GM23338 (cell line): Measurements from ENCODE around the gene DCST2.

Experiments used
- POLR2AphosphoS5 ChIP-seq: IDR thresholded peaks from 2 replicates; pipeline ENCODE4 v1.6.1; 2016; ENCODE audit warnings: antibody characterized with exemption, low read depth
- TF ChIP-seq, protein P1 (sequence below), 2 experiments: fragments of 200-600 bp in 1 of 2; sonication (generic) in 1 of 2; conservative IDR thresholded peaks; 2 replicates each; pipeline versions ENCODE4 v1.5.1 to v1.6.1; 2016 to 2017; ENCODE audit warnings: antibody characterized with exemption in 2 of 2, low read depth in 2 of 2, mild to moderate bottlenecking in 2 of 2, moderate library complexity in 1 of 2
- TF ChIP-seq, protein P2 (sequence below): IDR thresholded peaks from one replicate; pipeline ENCODE4 v1.6.1; 2018; ENCODE audit warnings: antibody characterized with exemption; ENCODE audit not compliant: unreplicated experiment

DNA sequence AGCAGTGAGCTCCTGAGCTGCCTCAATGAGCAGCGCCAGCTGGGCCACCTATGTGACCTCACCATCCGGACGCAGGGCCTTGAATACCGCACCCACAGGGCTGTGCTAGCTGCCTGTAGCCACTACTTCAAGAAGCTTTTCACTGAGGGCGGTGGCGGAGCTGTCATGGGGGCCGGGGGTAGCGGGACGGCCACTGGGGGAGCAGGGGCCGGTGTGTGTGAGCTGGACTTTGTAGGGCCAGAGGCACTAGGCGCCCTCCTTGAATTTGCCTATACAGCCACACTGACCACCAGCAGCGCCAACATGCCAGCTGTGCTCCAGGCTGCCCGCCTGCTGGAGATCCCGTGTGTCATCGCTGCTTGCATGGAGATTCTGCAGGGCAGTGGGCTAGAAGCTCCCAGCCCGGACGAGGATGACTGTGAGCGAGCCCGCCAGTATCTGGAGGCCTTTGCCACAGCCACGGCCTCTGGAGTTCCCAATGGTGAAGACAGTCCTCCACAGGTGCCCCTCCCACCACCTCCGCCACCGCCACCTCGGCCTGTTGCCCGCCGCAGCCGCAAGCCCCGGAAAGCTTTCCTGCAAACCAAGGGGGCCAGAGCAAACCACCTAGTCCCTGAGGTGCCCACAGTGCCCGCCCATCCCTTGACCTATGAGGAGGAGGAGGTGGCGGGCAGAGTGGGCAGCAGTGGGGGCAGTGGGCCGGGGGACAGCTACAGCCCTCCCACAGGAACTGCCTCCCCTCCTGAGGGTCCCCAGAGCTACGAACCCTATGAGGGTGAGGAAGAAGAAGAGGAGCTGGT, 18.7 kb downstream of the DCST2 start:
- TF ChIP-seq, protein P1, sequence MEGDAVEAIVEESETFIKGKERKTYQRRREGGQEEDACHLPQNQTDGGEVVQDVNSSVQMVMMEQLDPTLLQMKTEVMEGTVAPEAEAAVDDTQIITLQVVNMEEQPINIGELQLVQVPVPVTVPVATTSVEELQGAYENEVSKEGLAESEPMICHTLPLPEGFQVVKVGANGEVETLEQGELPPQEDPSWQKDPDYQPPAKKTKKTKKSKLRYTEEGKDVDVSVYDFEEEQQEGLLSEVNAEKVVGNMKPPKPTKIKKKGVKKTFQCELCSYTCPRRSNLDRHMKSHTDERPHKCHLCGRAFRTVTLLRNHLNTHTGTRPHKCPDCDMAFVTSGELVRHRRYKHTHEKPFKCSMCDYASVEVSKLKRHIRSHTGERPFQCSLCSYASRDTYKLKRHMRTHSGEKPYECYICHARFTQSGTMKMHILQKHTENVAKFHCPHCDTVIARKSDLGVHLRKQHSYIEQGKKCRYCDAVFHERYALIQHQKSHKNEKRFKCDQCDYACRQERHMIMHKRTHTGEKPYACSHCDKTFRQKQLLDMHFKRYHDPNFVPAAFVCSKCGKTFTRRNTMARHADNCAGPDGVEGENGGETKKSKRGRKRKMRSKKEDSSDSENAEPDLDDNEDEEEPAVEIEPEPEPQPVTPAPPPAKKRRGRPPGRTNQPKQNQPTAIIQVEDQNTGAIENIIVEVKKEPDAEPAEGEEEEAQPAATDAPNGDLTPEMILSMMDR (conservative IDR thresholded peaks at IDR 0.05; ENCODE audit: low read depth in 2 of 2) = no peak
- no peak for TF ChIP-seq POLR2AphosphoS5
- TF ChIP-seq, protein P2, sequence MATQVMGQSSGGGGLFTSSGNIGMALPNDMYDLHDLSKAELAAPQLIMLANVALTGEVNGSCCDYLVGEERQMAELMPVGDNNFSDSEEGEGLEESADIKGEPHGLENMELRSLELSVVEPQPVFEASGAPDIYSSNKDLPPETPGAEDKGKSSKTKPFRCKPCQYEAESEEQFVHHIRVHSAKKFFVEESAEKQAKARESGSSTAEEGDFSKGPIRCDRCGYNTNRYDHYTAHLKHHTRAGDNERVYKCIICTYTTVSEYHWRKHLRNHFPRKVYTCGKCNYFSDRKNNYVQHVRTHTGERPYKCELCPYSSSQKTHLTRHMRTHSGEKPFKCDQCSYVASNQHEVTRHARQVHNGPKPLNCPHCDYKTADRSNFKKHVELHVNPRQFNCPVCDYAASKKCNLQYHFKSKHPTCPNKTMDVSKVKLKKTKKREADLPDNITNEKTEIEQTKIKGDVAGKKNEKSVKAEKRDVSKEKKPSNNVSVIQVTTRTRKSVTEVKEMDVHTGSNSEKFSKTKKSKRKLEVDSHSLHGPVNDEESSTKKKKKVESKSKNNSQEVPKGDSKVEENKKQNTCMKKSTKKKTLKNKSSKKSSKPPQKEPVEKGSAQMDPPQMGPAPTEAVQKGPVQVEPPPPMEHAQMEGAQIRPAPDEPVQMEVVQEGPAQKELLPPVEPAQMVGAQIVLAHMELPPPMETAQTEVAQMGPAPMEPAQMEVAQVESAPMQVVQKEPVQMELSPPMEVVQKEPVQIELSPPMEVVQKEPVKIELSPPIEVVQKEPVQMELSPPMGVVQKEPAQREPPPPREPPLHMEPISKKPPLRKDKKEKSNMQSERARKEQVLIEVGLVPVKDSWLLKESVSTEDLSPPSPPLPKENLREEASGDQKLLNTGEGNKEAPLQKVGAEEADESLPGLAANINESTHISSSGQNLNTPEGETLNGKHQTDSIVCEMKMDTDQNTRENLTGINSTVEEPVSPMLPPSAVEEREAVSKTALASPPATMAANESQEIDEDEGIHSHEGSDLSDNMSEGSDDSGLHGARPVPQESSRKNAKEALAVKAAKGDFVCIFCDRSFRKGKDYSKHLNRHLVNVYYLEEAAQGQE = no peak
